Stromal cell of bone marrow (primary cell): ENCODE measurements around the gene KLHL34.

Experiments used
- DNase-seq: peaks from one replicate; pipeline ENCODE4 v3.0.0-alpha.2; 2012; ENCODE audit warnings: low read depth

KLHL34 gene

GRCh38 chrX:21658152-21658737 is at the start of gene KLHL34:
Gene KLHL34, minus strand, starts transcription at chrX:21658330. Its CDS starts 542 bp downstream, at chrX:21657788.
- no peak for DNase-seq

DNA sequence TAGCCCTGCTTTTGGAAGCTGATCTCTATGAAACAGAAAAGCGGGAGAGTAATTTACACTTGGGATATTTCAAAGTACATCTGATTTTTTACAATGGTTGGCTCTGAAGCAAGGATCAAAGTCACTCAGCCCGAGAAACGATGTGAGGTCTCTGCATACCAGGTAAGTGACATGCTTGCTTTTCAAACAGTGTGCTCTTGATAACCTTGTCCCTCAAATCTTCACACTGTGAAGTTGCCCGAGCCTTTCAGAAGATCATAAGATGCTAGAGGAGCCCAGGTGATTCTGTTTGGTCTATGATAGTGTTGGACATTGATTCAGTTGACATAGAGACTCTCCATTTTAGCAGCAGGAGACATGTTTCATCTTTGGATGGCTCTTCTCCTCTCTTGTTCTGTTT is 47.1 kb upstream of the KLHL34 start:
- no peak for DNase-seq

GRCh38 chrX:21702725-21703124 is 44.6 kb upstream of the KLHL34 start:
- no peak for DNase-seq

DNA sequence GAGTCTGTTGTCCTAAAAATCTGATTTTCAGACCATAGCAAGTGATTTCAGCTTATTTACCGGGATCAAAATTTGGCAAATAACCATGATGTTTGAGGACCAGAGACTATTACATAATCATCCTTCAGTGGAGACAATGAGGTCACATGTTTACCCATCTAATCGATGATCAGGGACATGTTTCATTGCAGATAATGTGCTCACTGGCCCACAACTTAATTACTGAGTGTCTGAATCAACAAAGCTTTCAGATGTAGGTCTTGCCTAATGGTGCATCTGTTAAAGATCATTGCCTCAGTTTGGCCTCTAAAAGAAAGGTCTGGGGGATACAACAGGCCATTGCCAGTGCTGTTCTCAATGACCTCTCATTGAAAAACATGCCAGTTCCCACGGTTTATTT is 42.8 kb upstream of the KLHL34 start:
- DNase-seq: no peak

GRCh38 chrX:21700275-21700674 is 42.1 kb upstream of the KLHL34 start:
- DNase-seq: no peak

DNA sequence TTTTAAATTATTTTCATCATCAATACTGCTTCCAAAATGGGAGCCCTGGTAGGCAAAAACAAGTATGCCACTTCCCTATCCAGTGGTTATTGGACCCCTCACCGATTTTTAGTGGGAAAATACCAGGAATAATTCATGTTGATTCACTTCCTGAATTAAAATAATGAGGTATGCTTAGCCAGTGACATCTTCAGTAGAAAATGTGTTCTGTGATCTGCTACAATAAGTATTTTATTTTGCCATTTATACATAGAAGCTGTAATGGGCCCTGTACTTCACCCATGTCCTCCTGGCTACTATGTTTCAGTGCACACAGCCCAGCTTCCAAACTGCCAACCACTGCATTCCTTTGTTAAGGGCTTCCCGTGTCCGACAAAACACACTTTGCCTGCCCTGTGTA is 41.0 kb upstream of the KLHL34 start:
- no peak for DNase-seq

DNA sequence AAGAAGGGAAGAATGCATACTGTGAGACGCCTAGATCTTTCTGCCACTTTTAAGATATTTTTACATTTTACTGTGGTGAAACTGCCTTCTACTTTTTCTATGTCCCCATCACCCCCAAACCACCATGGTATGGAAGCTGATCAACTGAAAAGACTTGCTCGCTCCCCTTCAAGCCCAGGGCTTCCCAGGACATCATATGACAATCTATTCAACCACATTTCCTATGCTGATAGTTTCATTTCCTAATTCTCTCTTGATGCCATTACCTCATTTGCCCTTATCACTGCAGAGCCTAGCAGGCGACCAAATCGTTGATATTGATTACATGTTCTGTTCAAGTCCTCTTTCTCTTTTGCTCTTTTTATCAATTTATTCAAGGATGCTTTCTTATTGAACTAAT is 40.1 kb upstream of the KLHL34 start:
- no peak for DNase-seq

GRCh38 chrX:21691512-21692018 is 33.4 kb upstream of the KLHL34 start:
- no peak for DNase-seq

DNA sequence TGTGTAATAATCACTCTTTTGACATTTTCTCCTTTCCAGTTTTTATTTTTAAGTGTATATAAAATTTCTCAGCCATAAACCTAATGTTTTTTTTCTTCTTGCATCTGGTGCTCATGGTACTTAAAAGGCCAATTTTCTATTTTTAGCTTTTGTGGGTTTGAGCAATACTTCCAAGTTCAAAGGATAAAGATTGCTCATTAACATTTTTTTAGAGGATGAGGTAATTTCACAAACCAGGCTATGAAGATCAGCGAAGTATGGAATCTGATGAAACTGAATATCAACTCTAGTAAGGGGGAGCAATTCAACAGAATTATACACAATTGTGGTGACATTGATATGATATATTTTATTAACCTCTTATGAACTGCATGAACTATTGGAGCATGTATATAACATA is 25.8 kb upstream of the KLHL34 start:
- peak; percentile 40 for DNase-seq

DNA sequence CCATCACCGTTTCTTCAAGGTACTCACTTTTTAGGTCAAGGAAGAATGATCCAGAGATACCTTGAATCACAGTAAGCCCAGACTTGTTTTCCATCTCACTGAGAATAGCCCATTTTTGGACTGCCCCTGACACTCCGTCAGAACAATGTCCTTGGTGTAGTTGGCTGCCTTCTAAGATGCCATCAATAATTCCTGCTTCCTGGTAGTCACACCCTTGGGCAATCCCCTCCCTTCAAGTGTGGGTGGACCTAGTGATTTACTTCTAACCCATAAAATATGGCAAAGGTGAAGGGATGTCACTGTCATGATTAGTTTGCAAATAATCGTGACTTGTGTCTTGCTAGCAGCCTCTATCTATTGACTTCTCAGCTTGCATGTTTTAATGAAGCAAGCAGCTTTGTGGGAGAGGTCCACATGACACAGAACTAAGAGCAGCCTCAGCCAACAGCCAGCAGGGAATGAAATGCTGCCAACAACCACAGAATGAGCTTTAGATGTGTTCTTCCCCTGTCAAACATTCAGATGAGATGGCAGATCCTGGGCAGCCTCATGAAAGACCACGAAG is 20.0 kb upstream of the KLHL34 start:
- DNase-seq: no peak

DNA sequence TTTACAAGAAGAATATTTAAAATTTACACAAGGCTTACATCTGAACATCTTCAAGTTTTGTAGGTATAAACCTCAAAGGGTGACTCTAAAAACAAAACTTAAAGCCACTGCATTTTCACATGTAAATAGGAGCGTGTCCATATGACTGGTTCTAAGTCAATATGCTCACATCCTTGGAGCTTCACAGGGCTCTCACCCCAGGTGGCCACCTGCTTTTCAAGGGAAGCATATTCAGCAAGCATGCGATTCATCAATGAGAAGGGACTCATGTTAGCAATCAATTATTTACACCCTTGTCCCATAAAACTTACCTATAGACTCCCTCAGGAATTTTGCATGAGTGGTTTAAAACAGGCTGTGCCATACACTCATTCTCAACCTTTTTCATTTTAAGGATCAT is 17.8 kb upstream of the KLHL34 start:
- no peak for DNase-seq

DNA sequence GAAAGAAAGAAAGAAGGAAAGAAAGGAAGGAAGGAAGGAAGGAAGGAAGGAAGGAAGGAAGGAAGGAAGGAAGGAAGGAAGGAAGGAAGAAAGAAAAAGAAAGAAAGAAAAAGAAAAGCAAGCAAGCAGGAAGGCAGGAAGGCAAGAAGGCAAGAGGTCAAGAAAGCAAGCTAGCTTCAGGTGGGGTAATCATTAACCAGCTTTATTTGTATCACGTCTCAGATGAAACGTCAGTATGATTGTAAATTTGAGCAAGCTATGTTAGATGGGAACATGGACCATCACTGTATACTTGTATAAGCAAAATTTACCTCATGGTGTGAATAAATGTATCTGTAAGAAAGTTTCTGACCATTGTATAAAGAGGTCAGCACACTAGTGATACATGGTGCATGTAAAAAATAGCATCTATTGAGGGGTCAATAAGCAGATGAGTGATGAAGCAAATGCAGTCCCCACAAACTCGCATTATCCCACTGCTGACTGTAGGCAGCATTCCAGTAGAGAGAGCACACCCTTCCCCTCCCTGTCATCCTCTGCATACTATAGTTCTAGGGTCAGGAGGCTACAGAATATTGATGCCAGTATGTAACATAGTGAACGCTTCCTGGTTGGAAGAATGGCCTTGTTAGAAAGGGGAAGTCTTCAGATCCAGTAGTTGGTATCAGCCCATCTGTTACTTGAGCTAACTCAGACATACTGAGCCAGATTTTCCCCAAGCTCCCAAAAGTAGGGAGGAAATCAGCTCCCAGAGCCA is 16.5 kb upstream of the KLHL34 start:
- DNase-seq: no peak

GRCh38 chrX:21666679-21667078 is 8.5 kb upstream of the KLHL34 start:
- DNase-seq: peak; percentile 26

DNA sequence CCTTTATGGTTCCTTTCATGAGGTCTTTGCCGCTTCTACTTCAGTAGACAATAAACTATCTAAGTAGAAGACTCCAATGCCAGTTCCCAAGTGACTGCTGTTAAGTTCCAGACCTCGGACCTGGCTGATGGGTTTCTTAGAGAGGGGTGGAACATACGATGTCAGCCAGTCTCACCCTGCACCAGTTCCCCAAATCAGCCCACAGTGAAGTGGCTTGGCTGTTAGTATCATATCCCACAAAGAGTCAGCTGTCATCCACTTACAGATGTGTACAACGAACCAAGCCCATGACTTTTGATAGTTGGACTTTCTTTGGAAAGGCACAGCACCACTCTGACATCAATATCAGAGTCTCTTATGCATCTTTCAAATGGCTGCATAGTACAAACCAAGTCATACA is 8.1 kb upstream of the KLHL34 start:
- no peak for DNase-seq

GRCh38 chrX:21662761-21663160 is 4.6 kb upstream of the KLHL34 start:
- no peak for DNase-seq

- no peak for DNase-seq
Observed at GRCh38 chrX:21661316-21661715, 3.2 kb upstream of the KLHL34 start.

- no peak for DNase-seq
Observed at GRCh38 chrX:21660156-21660555, 2.0 kb upstream of the KLHL34 start.

GRCh38 chrX:21659320-21659719 is 1.2 kb upstream of the KLHL34 start:
- no peak for DNase-seq

DNA sequence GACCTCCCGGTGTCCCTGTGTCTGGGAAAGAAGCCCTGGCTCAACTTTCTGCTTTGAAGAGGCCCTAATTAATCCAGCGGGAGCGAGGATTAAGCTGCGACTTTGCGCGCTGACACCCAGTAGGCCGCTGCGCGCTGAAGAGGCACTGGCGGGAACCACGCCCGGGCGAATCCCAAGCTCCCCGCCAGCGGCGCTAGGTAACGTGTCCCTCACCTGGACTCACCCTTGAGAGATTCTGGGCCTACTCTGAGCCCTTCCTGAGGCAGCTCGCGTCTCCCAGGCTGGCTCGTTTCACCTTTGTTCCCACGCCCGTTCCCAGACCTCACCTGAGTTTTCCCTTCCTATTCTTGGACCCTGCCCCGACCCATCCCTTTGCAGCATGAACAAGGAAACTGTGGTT is 616 bp upstream of the KLHL34 start:
- DNase-seq: no peak

- no peak for DNase-seq
Observed at GRCh38 chrX:21657318-21658151, 595 bp downstream of the KLHL34 start.

DNA sequence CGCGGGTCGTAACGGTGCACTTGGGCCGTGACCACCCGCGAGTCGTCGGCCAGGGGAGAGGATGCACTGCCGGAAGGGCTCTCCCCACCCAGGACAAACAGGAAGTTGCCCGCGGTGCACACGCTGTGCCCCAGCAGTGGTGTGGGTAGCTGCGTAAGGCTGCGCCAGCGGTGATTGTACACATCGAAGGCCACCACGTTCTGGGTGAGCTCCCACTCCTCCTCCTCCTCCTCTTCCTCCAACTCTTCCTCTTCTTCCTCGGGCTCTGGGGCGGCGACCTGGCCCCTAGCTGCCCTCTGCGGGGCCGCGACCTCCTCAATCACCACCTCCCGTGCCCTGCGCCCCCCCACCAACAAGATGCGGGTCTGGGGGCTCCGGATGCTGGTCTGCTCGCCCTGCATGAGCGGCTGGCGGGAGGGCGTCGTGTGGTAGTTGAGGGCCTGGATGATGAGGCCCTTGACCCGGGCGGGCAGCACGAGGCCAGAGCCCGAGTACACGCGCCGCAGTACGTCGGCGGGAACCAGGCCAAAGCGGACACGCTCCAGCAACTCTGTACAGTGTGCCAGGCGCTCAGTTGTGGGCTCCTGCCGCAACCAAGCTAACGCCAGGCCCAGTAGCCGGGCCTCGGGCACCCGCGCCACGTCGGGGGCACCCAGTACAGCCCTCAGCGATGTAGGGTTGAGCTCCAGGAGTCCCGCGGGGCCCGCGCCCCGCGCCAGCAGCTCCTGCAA is 1.4 kb downstream of the KLHL34 start:
- no peak for DNase-seq
